Right lobe of liver (tissue), 6 donors: ENCODE data around the gene ASB18. TPM values are rescaled to one million over a fixed set of nuclear protein-coding genes. Genes with fewer than 3 reads are reported as not detected.

Experiments used
- ATAC-seq, 4 donors: fragments of 200-7000 bp; cut with Tn5 transposase; one replicate each; pipeline ENCODE4 v1.9.1; 2020; ENCODE audit warnings: mild to moderate bottlenecking in 4 of 4, moderate library complexity in 4 of 4
- DNase-seq, 3 donors: peaks; one replicate each; pipeline ENCODE4 v3.0.0-alpha.2; 2020
- H3K27ac ChIP-seq, 3 donors: fragments of 200-600 bp; one replicate each; pipeline ENCODE4 v1.8.0; 2022
- H3K27me3 ChIP-seq, 2 donors: fragments of 200-600 bp; one replicate each; pipeline ENCODE4 v1.8.0; 2022
- H3K36me3 ChIP-seq, 4 donors: fragments of 200-600 bp; sonication (generic) in 1 of 4; one replicate each; pipeline versions ENCODE4 v1.5.1 to v1.8.0; 2017 to 2022; ENCODE audit warnings: control low read depth in 1 of 4
- H3K4me1 ChIP-seq, 4 donors: fragments of 200-600 bp; sonication (generic) in 1 of 4; one replicate each; pipeline versions ENCODE4 v1.5.1 to v1.8.0; 2017 to 2022; ENCODE audit warnings: control low read depth in 1 of 4
- H3K4me3 ChIP-seq, 3 donors: fragments of 200-600 bp; one replicate each; pipeline ENCODE4 v1.8.0; 2022
- H3K9me3 ChIP-seq, 4 donors: fragments of 200-600 bp; sonication (generic) in 1 of 4; one replicate each; pipeline versions ENCODE4 v1.5.1 to v1.8.0; 2017 to 2022; ENCODE audit warnings: control low read depth in 1 of 4
- POLR2A ChIP-seq: fragments of 450-650 bp; IDR thresholded peaks from one replicate; pipeline ENCODE4 v1.6.1; 2017; ENCODE audit warnings: antibody characterized with exemption, mild to moderate bottlenecking
- WGBS: methylation state at CpG from one replicate; pipeline ENCODE4 v1.1.6; 2018; ENCODE audit warnings: low coverage, low lambda C conversion rate; ENCODE audit not compliant: insufficient coverage; ENCODE audit errors: missing lambda C conversion rate; 5-methylcytosine and 5-hydroxymethylcytosine counted together
- intact Hi-C, 2 donors: fragments of 100-400 bp; cut with DNase I; formaldehyde crosslinking; loops; one replicate each; pipeline versions ENCODE4 v1.11.2 to v1.14.1; 2022
- total RNA-seq, 6 experiments: library from RNA; depleted of rRNA in 2 of 6; stranded (reverse); fragments of >200 nt in 2 of 6; fragmentation: NEBNext Ultra II Directional in 3 of 6; extraction: Animal tissue kit (Norgen Biotek cat#: 25700) in 3 of 6; gene quantifications; one replicate each; pipeline versions ENCODE4 v1.1.0 to v1.2.4, GENCODE V29; 2016 to 2023
- TF ChIP-seq, protein P1 (sequence below), 4 donors: fragments of 200-600 bp in 3 of 4; fragments of 450-650 bp in 1 of 4; IDR thresholded peaks; one replicate each; pipeline versions ENCODE4 v1.5.1 to v1.8.0; 2016 to 2022; ENCODE audit warnings: antibody characterized with exemption in 4 of 4, mild to moderate bottlenecking in 2 of 4
- donor health status: DM: no; HTN: yes; CAD: no.
- donor health status: DM: no; HTN: no; CAD: no.
- donor health status: DM: no; HTN: no; CAD: no.
- donor health status: DM: no; HTN: yes; CAD: no.
- donor health status: DM: no; HTN: yes; CAD: no.

ASB18 gene
- total RNA-seq, 6 experiments from 2014 or later: not detected

DNA sequence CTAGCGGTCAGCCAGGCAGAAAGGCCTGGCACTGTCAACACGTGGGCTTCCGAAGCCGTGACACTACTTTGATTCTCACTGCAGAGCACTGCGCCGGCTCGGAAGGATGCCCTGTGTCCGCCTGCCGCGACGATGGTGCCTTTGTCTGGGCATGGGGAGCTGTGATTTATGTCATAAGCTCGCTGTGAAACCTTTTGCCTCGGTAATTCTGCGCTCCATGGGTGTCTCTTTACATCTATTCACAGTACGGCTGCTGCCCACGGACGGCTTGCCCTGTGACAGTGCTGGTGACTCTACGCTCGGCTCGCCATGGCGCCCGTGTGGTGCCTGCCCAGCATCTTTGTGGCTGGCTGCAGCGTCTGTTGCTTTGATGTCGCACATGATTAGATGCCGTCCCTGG is 52.9 kb downstream of the ASB18 start:
- no peaks in the 10 kb centered on the region for H3K27me3 ChIP-seq
- no peaks in the 10 kb centered on the region for H3K9me3 ChIP-seq
- H3K27ac ChIP-seq: no peak overlapping the region
- DNase-seq (no peak), ATAC-seq (no peak)
- H3K4me1 ChIP-seq: no peaks in the 10 kb centered on the region
- intact Hi-C loops: no loop called here
- no peaks in the 10 kb centered on the region for H3K36me3 ChIP-seq
- 87% methylated on average over 3 of the region's 25 CpGs for WGBS
- no peak overlapping the region for H3K4me3 ChIP-seq
- TF ChIP-seq, protein P1, sequence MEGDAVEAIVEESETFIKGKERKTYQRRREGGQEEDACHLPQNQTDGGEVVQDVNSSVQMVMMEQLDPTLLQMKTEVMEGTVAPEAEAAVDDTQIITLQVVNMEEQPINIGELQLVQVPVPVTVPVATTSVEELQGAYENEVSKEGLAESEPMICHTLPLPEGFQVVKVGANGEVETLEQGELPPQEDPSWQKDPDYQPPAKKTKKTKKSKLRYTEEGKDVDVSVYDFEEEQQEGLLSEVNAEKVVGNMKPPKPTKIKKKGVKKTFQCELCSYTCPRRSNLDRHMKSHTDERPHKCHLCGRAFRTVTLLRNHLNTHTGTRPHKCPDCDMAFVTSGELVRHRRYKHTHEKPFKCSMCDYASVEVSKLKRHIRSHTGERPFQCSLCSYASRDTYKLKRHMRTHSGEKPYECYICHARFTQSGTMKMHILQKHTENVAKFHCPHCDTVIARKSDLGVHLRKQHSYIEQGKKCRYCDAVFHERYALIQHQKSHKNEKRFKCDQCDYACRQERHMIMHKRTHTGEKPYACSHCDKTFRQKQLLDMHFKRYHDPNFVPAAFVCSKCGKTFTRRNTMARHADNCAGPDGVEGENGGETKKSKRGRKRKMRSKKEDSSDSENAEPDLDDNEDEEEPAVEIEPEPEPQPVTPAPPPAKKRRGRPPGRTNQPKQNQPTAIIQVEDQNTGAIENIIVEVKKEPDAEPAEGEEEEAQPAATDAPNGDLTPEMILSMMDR (IDR thresholded peaks at IDR 0.05): no peak
- TF ChIP-seq POLR2A: no peak

DNA sequence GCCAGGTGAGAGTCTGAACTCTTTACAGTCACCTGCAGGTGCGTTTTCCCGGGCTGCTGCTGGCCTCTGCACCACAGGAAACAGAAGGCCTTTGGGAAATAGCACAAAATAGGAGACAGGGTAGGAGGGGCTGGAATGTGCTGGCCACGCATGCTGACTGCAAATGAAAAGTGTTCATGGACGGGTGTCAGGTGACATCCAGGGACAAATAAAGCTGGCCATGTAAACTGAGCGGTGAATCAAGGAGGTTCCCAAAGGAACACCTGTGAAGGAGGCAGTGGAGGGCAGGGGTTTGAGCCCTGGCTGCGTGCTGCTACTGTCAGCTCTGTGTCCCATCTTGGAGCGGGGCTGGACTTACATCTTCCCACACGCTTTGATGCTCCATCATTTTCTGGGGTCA is 53.7 kb downstream of the ASB18 start:
- H3K4me3 ChIP-seq: no peak overlapping the region
- WGBS: 44% methylated on average over 8 of the region's 8 CpGs
- H3K4me1 ChIP-seq: no peaks in the 10 kb centered on the region
- no peak for DNase-seq
- no peaks in the 10 kb centered on the region for H3K27me3 ChIP-seq
- peaks cover 0 to under 1% (median 0%) of the 10 kb centered on the region in 4 donors for H3K9me3 ChIP-seq
- no peak for ATAC-seq
- TF ChIP-seq POLR2A: no peak
- TF ChIP-seq, protein P1 (IDR thresholded peaks at IDR 0.05): no peak
- no peaks in the 10 kb centered on the region for H3K36me3 ChIP-seq
- no peak overlapping the region for H3K27ac ChIP-seq
- intact Hi-C loops: no loop called here

DNA sequence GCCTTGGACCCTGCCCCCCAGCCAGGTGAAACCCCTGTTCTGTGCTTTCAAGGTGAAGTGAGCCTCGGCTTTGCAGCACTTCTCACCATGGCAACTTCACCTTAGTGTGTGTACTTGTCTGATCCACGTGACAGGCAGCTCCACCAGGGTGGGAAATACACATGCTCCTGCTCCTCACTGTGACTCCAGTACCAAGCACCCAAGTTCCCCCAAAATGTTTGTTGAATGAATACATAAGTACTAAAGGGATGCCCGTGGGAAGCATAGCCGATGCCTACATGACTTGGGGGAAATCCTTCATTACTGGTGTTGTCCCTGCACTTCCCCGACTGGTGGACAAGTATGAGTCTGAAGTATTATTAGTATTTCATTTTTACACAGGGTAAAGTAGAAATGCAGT is 54.2 kb downstream of the ASB18 start:
- no peaks in the 10 kb centered on the region for H3K36me3 ChIP-seq
- TF ChIP-seq, protein P1 (IDR thresholded peaks at IDR 0.05): no peak
- no peak for TF ChIP-seq POLR2A
- ATAC-seq (no peak), DNase-seq (no peak)
- no peak overlapping the region for H3K4me3 ChIP-seq
- WGBS: 62% methylated on average over 5 of the region's 5 CpGs
- H3K27me3 ChIP-seq: no peaks in the 10 kb centered on the region
- peaks cover 0 to 3% (median 0%) of the 10 kb centered on the region in 4 donors for H3K9me3 ChIP-seq
- intact Hi-C loops: no loop called here
- no peak overlapping the region for H3K27ac ChIP-seq
- H3K4me1 ChIP-seq: no peaks in the 10 kb centered on the region

DNA sequence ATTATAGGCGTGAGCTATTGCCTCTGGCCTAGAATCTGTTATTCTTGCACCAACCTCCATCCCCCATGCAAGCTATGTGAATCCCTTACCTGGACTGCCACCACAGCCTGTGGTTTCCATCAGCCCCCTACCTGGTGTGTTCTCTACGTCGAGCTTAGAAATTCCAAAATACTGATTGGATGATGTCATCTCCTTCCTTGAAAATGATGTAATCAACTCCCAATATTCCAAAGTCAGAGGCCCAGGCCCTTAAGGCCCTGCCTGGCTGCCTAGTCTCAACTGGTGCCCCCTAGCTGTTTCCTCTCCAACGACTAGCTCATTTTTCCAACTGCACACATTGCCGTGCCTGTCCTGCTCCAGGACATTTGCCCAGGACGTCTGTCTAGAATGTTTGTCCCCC is 54.7 kb downstream of the ASB18 start:
- Histone ChIP-seq H3K9me3 (peaks cover 0 to 3% (median 0%) of the 10 kb centered on the region in 4 donors), H3K27me3 (no peaks in the 10 kb centered on the region), H3K36me3 (no peaks in the 10 kb centered on the region), H3K27ac (no peak overlapping the region), H3K4me1 (no peaks in the 10 kb centered on the region), H3K4me3 (no peak overlapping the region)
- 64% methylated on average over 4 of the region's 6 CpGs for whole genome bisulfite sequencing
- ATAC-seq (no peak), DNase-seq (no peak)
- TF ChIP-seq, protein P1 (IDR thresholded peaks at IDR 0.05): no peak
- no peak for TF ChIP-seq POLR2A
- intact Hi-C loops: no loop called here
